ACC112 (cell line): ENCODE results near the gene GPR137.

Experiments used
- H2AFZ ChIP-seq: fragments of 200-600 bp; sonication (generic); one replicate; pipeline ENCODE4 v1.6.0; 2017; ENCODE audit warnings: antibody characterized with exemption, low read length; ENCODE audit not compliant: unreplicated experiment
- H3K27ac ChIP-seq: fragments of 200-600 bp; sonication (generic); 2 replicates; pipeline ENCODE4 v1.5.1; 2014; ENCODE audit warnings: low read depth, mild to moderate bottlenecking, antibody characterized with exemption, low read length, moderate library complexity
- H3K27me3 ChIP-seq: fragments of 200-600 bp; sonication (generic); 2 replicates; pipeline ENCODE4 v1.6.1; 2014; ENCODE audit warnings: mild to moderate bottlenecking, antibody characterized with exemption, low read length, moderate library complexity, mixed read lengths; ENCODE audit not compliant: insufficient read depth
- H3K36me3 ChIP-seq: fragments of 200-600 bp; sonication (generic); 2 replicates; pipeline ENCODE4 v1.6.1; 2016; ENCODE audit warnings: mild to moderate bottlenecking, antibody characterized with exemption, low read length, moderate library complexity, mixed read lengths; ENCODE audit not compliant: insufficient read depth
- H3K4me1 ChIP-seq: fragments of 200-600 bp; sonication (generic); one replicate; pipeline ENCODE4 v1.6.1; 2016; ENCODE audit warnings: low read length, mixed read lengths; ENCODE audit not compliant: insufficient read depth, unreplicated experiment, control insufficient read depth
- H3K4me3 ChIP-seq: fragments of 200-600 bp; sonication (generic); 2 replicates; pipeline ENCODE4 v1.5.1; 2014; ENCODE audit warnings: mild to moderate bottlenecking, low read depth, low read length
- H3K79me2 ChIP-seq: fragments of 200-600 bp; sonication (generic); one replicate; pipeline ENCODE4 v1.6.0; 2016; ENCODE audit warnings: low read length; ENCODE audit not compliant: control insufficient read depth, unreplicated experiment, insufficient read depth

GPR137 gene

DNA sequence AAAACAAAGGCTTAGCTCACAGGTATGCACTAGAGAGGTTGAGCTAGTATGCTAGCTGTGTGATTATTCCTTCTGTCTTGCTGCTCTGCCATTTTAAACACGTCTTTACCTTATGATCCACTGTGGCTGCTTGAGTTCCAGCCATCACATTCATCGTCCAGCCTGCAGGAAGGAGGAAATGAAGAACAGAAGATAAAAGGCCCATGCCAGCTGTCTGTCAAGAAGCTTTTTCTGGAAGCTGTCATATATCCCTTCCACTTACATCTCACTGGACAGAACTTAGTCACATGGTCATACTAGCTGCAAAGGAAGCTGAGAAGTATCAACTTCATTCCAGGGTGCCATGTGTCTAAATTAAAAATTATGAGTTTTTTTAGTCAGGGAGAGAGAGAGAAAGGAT, 41.7 kb downstream of the GPR137 start:
- no peaks in the 10 kb centered on the region for H3K79me2 ChIP-seq
- peaks cover 9% of the 10 kb centered on the region for H3K4me1 ChIP-seq
- no peak overlapping the region for H2AFZ ChIP-seq
- H3K27ac ChIP-seq, result no peak overlapping the region
- H3K4me3 ChIP-seq, result no peak overlapping the region
- no peaks in the 10 kb centered on the region for H3K27me3 ChIP-seq
- H3K36me3 ChIP-seq, result no peaks in the 10 kb centered on the region

DNA sequence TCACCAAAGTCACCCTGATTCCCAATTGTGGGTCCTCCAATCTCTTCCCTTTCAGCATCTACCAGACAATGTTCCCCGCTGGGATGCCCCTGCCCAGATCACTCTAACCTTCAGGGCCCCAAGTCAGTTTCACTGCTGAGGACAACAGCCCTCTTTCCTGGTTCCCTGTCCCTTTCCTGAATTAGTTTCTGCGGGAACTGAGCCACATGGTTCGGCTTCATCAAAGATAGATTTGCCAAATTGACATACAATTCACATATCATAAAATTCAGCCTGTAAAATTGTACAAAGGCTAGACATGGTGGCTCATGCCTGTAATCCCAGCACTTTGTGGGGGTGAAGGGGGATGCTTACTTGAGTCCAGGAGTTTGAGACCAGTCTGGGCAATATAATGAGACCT, 42.3 kb downstream of the GPR137 start:
- no peak overlapping the region for H3K27ac ChIP-seq
- no peaks in the 10 kb centered on the region for H3K36me3 ChIP-seq
- H3K27me3 ChIP-seq, result no peaks in the 10 kb centered on the region

DNA sequence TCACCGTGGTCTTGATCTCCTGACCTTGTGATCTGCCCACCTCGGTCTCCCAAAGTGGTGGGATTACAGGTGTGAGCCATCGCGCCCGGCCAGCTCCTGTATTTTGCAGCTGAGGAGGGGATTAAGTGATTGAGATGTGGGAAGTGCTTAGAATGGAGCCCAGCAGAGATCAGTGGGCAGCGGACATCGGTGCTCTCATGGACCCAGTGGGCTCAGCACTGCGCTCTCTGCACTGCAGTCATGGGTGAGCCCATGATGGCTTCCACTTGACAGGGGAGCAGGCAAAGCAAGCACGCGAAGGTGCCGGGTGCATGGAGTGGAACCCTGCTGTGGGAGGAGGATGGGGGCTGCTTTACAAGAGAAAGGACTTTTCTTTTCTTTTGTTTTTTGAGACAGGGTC, 45.2 kb downstream of the GPR137 start:
- H2AFZ ChIP-seq, result no peak overlapping the region

More for the DNA sequence above, 42.3 kb downstream of the GPR137 start:
- Histone ChIP-seq H3K79me2 (no peaks in the 10 kb centered on the region), H3K4me3 (no peak overlapping the region), H3K4me1 (peaks cover 11% of the 10 kb centered on the region), H2AFZ (no peak overlapping the region)

DNA sequence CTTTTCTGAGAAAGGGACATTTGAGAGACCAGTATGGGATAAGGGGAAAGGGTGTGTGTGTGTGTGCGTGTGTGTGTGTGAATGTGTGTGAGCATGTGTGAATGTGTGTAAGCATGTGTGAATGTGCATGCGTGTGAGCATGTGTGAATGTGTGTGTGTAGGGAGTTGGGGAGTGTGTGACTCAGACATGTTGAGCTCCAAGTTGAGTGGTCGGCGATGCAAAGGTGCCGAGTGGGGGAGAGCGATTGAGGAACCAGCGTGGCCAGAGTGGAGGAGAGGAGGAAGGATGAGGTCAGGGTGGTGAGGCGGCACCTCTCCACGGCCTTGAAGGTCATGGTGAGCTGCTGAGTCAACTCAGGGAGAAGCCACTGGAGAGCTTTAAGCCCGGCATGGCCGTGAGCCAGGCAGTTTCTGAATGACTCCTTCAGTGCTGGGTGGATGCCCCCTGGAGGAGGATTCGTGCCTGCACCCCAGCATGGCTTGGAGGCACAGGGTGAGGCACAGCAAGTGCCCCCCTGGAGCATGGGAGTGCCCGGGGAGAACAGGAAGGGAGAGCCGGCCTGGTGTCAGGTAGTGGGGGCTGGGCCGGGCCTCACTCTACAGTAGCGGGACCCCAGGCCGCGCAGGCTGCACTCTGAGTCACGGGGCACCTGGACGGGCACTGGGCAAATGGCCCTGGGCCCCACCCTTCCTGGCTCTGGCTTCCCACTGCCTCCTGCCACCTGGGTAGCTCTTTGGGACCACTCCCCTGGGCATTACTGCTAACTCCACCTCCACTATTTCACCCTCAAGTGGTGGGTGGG, 46.1 kb downstream of the GPR137 start:
- no peak overlapping the region for H3K27ac ChIP-seq
- no peaks in the 10 kb centered on the region for H3K36me3 ChIP-seq
- no peak overlapping the region for H2AFZ ChIP-seq
- no peak overlapping the region for H3K4me3 ChIP-seq
- no peaks in the 10 kb centered on the region for H3K27me3 ChIP-seq
- H3K79me2 ChIP-seq, result no peaks in the 10 kb centered on the region
- H3K4me1 ChIP-seq, result peaks cover 11% of the 10 kb centered on the region

More for the DNA sequence above, 45.2 kb downstream of the GPR137 start:
- Histone ChIP-seq H3K4me1 (peaks cover 11% of the 10 kb centered on the region), H3K36me3 (no peaks in the 10 kb centered on the region), H3K4me3 (no peak overlapping the region), H3K79me2 (no peaks in the 10 kb centered on the region), H3K27me3 (no peaks in the 10 kb centered on the region), H3K27ac (no peak overlapping the region)

DNA sequence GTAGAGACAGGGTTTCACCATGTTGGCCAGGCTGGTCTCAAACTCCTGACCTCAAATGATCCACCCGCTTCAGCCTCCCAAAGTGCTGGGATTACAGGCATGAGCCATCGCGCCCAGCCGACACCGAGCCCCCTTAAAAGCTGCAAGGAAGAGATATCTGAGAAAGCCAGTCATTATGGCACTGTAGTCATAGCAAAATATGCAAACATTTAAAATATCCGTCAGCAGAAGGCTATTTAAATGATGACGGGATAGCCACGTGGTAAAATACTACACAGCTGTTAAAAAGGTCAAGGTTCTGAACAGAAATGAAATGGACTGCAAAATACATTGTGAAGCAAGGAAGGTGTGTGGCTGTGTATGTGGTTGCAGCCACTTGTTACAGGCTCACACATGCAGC, 47.9 kb downstream of the GPR137 start:
- H3K36me3 ChIP-seq, result no peaks in the 10 kb centered on the region
- no peak overlapping the region for H3K4me3 ChIP-seq
- no peak overlapping the region for H3K27ac ChIP-seq
- H2AFZ ChIP-seq, result no peak overlapping the region
- no peaks in the 10 kb centered on the region for H3K79me2 ChIP-seq
- peaks cover 11% of the 10 kb centered on the region for H3K4me1 ChIP-seq
- no peaks in the 10 kb centered on the region for H3K27me3 ChIP-seq

DNA sequence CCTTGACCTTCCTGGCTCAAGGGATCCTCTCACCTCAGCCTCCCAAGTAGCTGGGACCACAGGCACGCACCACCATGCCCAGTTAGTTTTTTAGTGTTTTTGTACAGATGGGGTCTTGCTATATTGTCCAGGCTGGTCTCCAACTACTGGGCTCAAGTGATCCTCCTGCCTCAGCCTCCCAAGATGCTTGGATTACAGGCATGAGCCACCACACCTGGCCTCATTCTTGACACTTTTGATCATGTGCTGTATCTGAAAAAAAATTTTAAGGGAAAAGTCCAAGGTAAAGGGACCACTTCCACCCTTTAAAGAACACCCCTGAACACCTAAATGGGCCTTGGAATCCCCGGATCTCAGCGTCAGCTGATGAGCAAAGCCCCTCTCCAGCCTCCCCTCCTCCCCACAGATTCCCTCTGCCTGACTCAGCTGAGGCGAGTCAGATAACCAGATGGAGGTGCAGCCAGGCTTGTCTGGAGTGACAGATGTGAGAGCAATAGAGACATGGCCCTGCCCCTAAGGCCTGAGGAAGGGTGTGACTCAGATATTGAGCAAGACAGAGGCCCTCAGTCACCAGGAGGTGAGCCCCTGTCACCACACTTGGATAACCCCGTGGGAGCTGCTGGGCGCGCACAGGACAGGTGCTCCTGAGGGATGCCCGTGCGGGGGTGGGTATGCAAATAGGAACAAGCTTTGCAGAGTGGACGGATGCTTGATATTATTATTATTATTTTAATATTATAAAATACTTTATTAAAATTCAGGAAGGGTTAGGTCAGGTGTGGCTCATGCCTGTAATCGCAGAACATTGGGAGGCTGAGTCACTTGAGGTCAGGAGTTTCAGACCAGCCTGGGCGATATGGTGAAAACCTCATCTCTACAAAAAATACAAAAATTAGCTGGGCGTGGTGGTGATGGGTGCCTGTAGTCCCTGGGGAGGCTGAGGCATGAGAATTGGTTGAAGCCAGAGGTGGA, 49.4 kb downstream of the GPR137 start:
- Histone ChIP-seq H3K27me3 (no peaks in the 10 kb centered on the region), H2AFZ (no peak overlapping the region), H3K4me3 (no peak overlapping the region), H3K79me2 (no peaks in the 10 kb centered on the region), H3K36me3 (no peaks in the 10 kb centered on the region), H3K4me1 (peaks cover 11% of the 10 kb centered on the region), H3K27ac (peak overlapping the region; percentile 39; the same call in 1 of the 2 replicates)

DNA sequence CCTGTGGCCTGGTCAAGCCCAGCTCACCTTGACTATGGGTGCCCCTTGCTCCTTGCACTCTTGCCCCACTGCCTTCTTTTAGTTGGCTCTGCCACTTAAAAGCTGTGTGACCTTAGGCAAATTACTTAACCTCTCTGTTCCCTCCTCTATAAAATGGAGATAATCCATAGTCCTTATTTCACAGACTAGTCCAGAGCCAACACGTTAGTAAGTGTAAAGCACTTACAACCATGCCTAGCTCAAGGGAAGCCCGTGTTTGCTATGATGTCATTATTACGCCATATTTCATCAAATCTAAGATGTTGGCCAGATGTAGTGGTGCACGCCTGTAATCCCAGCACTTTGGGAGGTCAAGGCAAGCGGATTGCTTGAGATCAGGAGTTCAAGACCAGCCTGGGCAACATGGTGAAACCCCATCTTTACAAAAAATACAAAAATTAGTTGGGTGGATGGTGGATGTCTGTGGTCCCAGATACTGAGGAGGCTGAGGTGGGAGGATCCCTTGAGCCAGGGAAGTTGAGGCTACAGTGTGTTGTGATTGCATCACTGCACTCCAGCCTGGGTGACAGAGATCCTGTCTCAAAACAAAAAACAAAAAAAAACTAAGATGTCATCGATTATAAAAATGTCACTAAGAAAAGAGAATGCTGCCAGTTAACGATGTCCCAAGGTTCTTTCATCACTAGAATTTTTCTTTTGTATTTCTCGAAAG, 52.0 kb downstream of the GPR137 start:
- no peak overlapping the region for H3K4me3 ChIP-seq
- no peak overlapping the region for H2AFZ ChIP-seq
- H3K27me3 ChIP-seq, result no peaks in the 10 kb centered on the region
- no peaks in the 10 kb centered on the region for H3K4me1 ChIP-seq
- no peak overlapping the region for H3K27ac ChIP-seq
- H3K79me2 ChIP-seq, result no peaks in the 10 kb centered on the region
- no peaks in the 10 kb centered on the region for H3K36me3 ChIP-seq

DNA sequence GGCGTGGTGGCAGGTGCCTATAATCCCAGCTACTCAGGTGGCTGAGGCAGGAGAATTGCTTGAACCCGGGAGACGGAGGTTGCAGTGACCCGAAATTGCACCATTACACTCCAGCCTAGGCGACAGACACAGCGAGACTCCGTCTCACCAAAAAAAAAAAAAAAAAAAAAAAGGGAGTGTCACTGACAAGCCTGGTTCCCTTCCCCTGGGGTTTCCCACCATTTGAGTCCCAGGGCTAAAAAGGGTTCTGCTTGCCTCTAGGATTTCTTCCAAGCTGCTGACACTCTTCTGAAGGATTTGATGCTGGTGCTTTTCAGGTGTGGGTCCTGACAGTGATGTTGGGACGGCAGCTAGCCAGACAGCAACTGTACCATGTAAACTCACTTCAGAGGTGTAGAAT, 53.1 kb downstream of the GPR137 start:
- H3K4me3 ChIP-seq, result no peak overlapping the region
- H3K4me1 ChIP-seq, result no peaks in the 10 kb centered on the region
- no peak overlapping the region for H3K27ac ChIP-seq
- H3K79me2 ChIP-seq, result no peaks in the 10 kb centered on the region
- H2AFZ ChIP-seq, result no peak overlapping the region
- no peaks in the 10 kb centered on the region for H3K27me3 ChIP-seq
- no peaks in the 10 kb centered on the region for H3K36me3 ChIP-seq
